ENCODE data around the gene B3GNT2.

DNA sequence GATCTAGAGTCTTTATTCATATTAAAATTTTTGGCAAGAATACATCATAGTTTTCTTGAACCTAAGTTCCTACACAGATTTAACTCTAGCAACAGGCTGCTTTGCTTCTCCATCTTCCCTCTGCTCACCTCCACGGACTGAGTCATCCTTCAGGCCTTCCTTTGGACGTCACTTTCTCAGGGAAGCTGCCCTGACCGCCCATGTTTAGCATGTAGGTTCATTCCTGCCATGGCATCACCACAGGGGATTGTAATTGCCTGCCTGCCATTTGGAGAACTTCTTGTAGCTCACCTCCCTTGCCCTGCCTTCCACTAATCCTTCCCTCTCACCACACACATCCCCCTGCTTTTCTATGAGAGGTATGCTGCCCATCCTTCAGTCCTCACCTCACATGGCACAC is 43.9 kb upstream of the B3GNT2 start:
- TF ChIP-seq GLIS1 (tag by site-specific recombination; IDR thresholded peaks at IDR 0.05) (no peak), ZNF548 (tag by site-specific recombination; IDR thresholded peaks at IDR 0.05) (no peak), ZNF274 (IDR thresholded peaks at IDR 0.05; ENCODE audit: low read length) (no peak), ZNF274 (tag by site-specific recombination; IDR thresholded peaks at IDR 0.05; ENCODE audit: borderline replicate concordance) (no peak), ZNF792 (tag by site-specific recombination; IDR thresholded peaks at IDR 0.05) (no peak), TCF7L2 (IDR thresholded peaks at IDR 0.05; ENCODE audit: borderline replicate concordance, low read depth, low read length) (no peak), KLF8 (tag by site-specific recombination; IDR thresholded peaks at IDR 0.05) (no peak), ZSCAN30 (tag by site-specific recombination; IDR thresholded peaks at IDR 0.05) (no peak), REST (tag by site-specific recombination; IDR thresholded peaks at IDR 0.05) (no peak), ZBTB10 (tag by site-specific recombination; IDR thresholded peaks at IDR 0.05) (no peak)
- TF ChIP-seq, protein P1, sequence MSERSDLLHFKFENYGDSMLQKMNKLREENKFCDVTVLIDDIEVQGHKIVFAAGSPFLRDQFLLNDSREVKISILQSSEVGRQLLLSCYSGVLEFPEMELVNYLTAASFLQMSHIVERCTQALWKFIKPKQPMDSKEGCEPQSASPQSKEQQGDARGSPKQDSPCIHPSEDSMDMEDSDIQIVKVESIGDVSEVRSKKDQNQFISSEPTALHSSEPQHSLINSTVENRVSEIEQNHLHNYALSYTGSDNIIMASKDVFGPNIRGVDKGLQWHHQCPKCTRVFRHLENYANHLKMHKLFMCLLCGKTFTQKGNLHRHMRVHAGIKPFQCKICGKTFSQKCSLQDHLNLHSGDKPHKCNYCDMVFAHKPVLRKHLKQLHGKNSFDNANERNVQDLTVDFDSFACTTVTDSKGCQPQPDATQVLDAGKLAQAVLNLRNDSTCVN (tag by site-specific recombination; optimal IDR thresholded peaks at IDR 0.05): no peak
